ENCODE results near the gene GID4. TPM values are rescaled to one million over a fixed set of nuclear protein-coding genes. Genes with fewer than 3 reads are reported as not detected.

GID4 gene
- polyA plus RNA-seq, 3 donors = 4.1 to 6.0 (median 4.4) TPM

GRCh38 chr17:18043491-18043890, 4.3 kb downstream of the GID4 start:
- H2AFZ ChIP-seq (ENCODE audit: insufficient read depth, low read depth, low read length, poor library complexity, severe bottlenecking) = no peak overlapping the region
- H3K4me2 ChIP-seq (replicated peaks; ENCODE audit: extremely low read depth, low read length, poor library complexity, severe bottlenecking) = no peak overlapping the region
- peaks cover 9 to 22% of the 10 kb centered on the region in 2 donors for H3K36me3 ChIP-seq (replicated peaks in 1 of 2; ENCODE audit: control insufficient read depth in 1 of 2, insufficient read depth in 2 of 2, low read length in 2 of 2)
- no peak overlapping the region for H3K4me3 ChIP-seq (replicated peaks in 1 of 3; ENCODE audit: low read depth in 2 of 3, low read length in 3 of 3)
- H3K4me1 ChIP-seq (ENCODE audit: control insufficient read depth in 1 of 2, insufficient read depth in 2 of 2, low read length in 2 of 2) = peaks cover 13 to 17% of the 10 kb centered on the region in 2 donors
- Mint-ChIP-seq H3K9me3 (peaks cover 0 to 2% (median 0%) of the 10 kb centered on the region in 7 donors), H3K4me1 (peaks cover 29% of the 10 kb centered on the region), H3K27ac (no peak overlapping the region), H3K36me3 (peaks cover 14 to 25% of the 10 kb centered on the region in 2 donors), H3K4me3 (no peak overlapping the region), H3K27me3 (ENCODE audit: low read depth in 3 of 3) (peaks cover 0 to 2% (median 0%) of the 10 kb centered on the region in 3 donors)
- H3K9me3 ChIP-seq (replicated peaks in 1 of 2; ENCODE audit: control insufficient read depth in 1 of 2, insufficient read depth in 1 of 2, low read length in 2 of 2) = no peaks in the 10 kb centered on the region
- no peaks in the 10 kb centered on the region for H3K27me3 ChIP-seq (ENCODE audit: control insufficient read depth in 2 of 2, insufficient read depth in 2 of 2, low read length in 2 of 2)
- H3K79me2 ChIP-seq (ENCODE audit: insufficient read depth, low read length) = peaks cover 22% of the 10 kb centered on the region
- peaks cover 3% of the 10 kb centered on the region for H4K20me1 ChIP-seq (ENCODE audit: insufficient read depth, low read length)
- no peak overlapping the region for H3K27ac ChIP-seq (ENCODE audit: low read depth in 1 of 2, low read length in 2 of 2)
- no peak overlapping the region for H3K9ac ChIP-seq (ENCODE audit: insufficient read depth, low read length, poor library complexity, severe bottlenecking)
- no peak for TF ChIP-seq CTCF (IDR thresholded peaks at IDR 0.05)
- 100% methylated on average over 1 of the region's 1 CpG for WGBS (ENCODE audit: insufficient coverage)
- no peak for DNase-seq
- intact Hi-C loops (cut with micrococcal nuclease) = no loop called here

- Histone ChIP-seq H3K27me3 (ENCODE audit: control insufficient read depth in 2 of 2, insufficient read depth in 2 of 2, low read length in 2 of 2) (no peaks in the 10 kb centered on the region), H3K9ac (ENCODE audit: insufficient read depth, low read length, poor library complexity, severe bottlenecking) (no peak overlapping the region), H3K9me3 (replicated peaks in 1 of 2; ENCODE audit: control insufficient read depth in 1 of 2, insufficient read depth in 1 of 2, low read length in 2 of 2) (no peaks in the 10 kb centered on the region), H4K20me1 (ENCODE audit: insufficient read depth, low read length) (no peaks in the 10 kb centered on the region), H3K36me3 (replicated peaks in 1 of 2; ENCODE audit: control insufficient read depth in 1 of 2, insufficient read depth in 2 of 2, low read length in 2 of 2) (peaks cover 9 to 26% of the 10 kb centered on the region in 2 donors), H2AFZ (ENCODE audit: insufficient read depth, low read depth, low read length, poor library complexity, severe bottlenecking) (no peak overlapping the region), H3K79me2 (ENCODE audit: insufficient read depth, low read length) (peaks cover 18% of the 10 kb centered on the region), H3K4me1 (ENCODE audit: control insufficient read depth in 1 of 2, insufficient read depth in 2 of 2, low read length in 2 of 2) (peaks cover 11 to 13% of the 10 kb centered on the region in 2 donors), H3K4me3 (replicated peaks in 1 of 3; ENCODE audit: low read depth in 2 of 3, low read length in 3 of 3) (no peak overlapping the region), H3K4me2 (replicated peaks; ENCODE audit: extremely low read depth, low read length, poor library complexity, severe bottlenecking) (no peak overlapping the region), H3K27ac (ENCODE audit: low read depth in 1 of 2, low read length in 2 of 2) (no peak overlapping the region)
- Mint-ChIP-seq H3K36me3 (peaks cover 14 to 32% of the 10 kb centered on the region in 2 donors), H3K4me3 (no peak overlapping the region), H3K4me1 (peaks cover 27% of the 10 kb centered on the region), H3K9me3 (peaks cover 0 to 2% (median 0%) of the 10 kb centered on the region in 7 donors), H3K27ac (no peak overlapping the region), H3K27me3 (ENCODE audit: low read depth in 3 of 3) (peaks cover 0 to 2% (median 0%) of the 10 kb centered on the region in 3 donors)
- WGBS (ENCODE audit: insufficient coverage) = 89% methylated on average over 1 of the region's 3 CpGs
- intact Hi-C loops (cut with micrococcal nuclease) = no loop called here
- DNase-seq = no peak
- no peak for TF ChIP-seq CTCF (IDR thresholded peaks at IDR 0.05)
Measured at GRCh38 chr17:18044609-18045008, 5.4 kb downstream of the GID4 start.
